C4-2B (cell line): Measurements from ENCODE around the gene PTPRN2.

Experiments
- ZFX ChIP-seq: fragments of 450-650 bp; IDR thresholded peaks from 2 replicates; pipeline ENCODE4 v1.6.1; 2017
- TF ChIP-seq, protein P1 (sequence below): fragments of 450-650 bp; conservative IDR thresholded peaks from 2 replicates; pipeline ENCODE4 v1.5.1; 2017; ENCODE audit warnings: mild to moderate bottlenecking

- TF ChIP-seq, protein P1, sequence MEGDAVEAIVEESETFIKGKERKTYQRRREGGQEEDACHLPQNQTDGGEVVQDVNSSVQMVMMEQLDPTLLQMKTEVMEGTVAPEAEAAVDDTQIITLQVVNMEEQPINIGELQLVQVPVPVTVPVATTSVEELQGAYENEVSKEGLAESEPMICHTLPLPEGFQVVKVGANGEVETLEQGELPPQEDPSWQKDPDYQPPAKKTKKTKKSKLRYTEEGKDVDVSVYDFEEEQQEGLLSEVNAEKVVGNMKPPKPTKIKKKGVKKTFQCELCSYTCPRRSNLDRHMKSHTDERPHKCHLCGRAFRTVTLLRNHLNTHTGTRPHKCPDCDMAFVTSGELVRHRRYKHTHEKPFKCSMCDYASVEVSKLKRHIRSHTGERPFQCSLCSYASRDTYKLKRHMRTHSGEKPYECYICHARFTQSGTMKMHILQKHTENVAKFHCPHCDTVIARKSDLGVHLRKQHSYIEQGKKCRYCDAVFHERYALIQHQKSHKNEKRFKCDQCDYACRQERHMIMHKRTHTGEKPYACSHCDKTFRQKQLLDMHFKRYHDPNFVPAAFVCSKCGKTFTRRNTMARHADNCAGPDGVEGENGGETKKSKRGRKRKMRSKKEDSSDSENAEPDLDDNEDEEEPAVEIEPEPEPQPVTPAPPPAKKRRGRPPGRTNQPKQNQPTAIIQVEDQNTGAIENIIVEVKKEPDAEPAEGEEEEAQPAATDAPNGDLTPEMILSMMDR = no peak
- TF ChIP-seq ZFX = no peak
Measured at GRCh38 chr7:158369866-158370265, 217.8 kb downstream of the PTPRN2 start.
